ENCODE results near the gene ZNF311. TPM values are rescaled to one million over a fixed set of nuclear protein-coding genes. Genes with fewer than 3 reads are reported as not detected.
A peak's percentile ranks its signal among the peaks of the same experiment; 100 is the strongest.

Gene ZNF311
- total and polyA plus RNA-seq, 9 of the 15 experiments (the other 6 are each of a cell fraction or from before 2014, with no cell fraction given) = 5.1 to 10.0 (median 7.5) TPM

- TF ChIP-seq ZNF655 (CRISPR knock-in tag; IDR thresholded peaks at IDR 0.05) (no peak; the same call in 1 of the 2 replicates), ZBTB40 (IDR thresholded peaks at IDR 0.05) (peak; percentile 91), ZBTB40 (CRISPR knock-in tag; IDR thresholded peaks at IDR 0.05) (no peak; the same call in 1 of the 2 replicates), GTF2A2 (tag; IDR thresholded peaks at IDR 0.05) (no peak), ZNF165 (CRISPR knock-in tag; IDR thresholded peaks at IDR 0.05; ENCODE audit: borderline replicate concordance) (no peak), SMARCB1 (IDR thresholded peaks at IDR 0.05; ENCODE audit: insufficient read length, low read depth) (no peak), E4F1 (CRISPR knock-in tag; IDR thresholded peaks at IDR 0.05; ENCODE audit: borderline replicate concordance) (no peak)
- TF ChIP-seq, protein P1, sequence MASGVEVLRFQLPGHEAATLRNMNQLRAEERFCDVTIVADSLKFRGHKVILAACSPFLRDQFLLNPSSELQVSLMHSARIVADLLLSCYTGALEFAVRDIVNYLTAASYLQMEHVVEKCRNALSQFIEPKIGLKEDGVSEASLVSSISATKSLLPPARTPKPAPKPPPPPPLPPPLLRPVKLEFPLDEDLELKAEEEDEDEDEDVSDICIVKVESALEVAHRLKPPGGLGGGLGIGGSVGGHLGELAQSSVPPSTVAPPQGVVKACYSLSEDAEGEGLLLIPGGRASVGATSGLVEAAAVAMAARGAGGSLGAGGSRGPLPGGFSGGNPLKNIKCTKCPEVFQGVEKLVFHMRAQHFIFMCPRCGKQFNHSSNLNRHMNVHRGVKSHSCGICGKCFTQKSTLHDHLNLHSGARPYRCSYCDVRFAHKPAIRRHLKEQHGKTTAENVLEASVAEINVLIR (CRISPR knock-in tag; IDR thresholded peaks at IDR 0.05) = no peak
- TF ChIP-seq, protein P2, sequence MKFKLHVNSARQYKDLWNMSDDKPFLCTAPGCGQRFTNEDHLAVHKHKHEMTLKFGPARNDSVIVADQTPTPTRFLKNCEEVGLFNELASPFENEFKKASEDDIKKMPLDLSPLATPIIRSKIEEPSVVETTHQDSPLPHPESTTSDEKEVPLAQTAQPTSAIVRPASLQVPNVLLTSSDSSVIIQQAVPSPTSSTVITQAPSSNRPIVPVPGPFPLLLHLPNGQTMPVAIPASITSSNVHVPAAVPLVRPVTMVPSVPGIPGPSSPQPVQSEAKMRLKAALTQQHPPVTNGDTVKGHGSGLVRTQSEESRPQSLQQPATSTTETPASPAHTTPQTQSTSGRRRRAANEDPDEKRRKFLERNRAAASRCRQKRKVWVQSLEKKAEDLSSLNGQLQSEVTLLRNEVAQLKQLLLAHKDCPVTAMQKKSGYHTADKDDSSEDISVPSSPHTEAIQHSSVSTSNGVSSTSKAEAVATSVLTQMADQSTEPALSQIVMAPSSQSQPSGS (CRISPR knock-in tag; IDR thresholded peaks at IDR 0.05) = no peak
Measured at GRCh38 chr6:28981833-28982475, 23.2 kb downstream of the ZNF311 start (continued).
